ENCODE data around the gene CYSRT1. TPM values are rescaled to one million over a fixed set of nuclear protein-coding genes. Genes with fewer than 3 reads are reported as not detected.
A peak's percentile ranks its signal among the peaks of the same experiment; 100 is the strongest.

CYSRT1 gene
- total RNA-seq, 1 donor from 2014 or later = 0.59 TPM

DNA sequence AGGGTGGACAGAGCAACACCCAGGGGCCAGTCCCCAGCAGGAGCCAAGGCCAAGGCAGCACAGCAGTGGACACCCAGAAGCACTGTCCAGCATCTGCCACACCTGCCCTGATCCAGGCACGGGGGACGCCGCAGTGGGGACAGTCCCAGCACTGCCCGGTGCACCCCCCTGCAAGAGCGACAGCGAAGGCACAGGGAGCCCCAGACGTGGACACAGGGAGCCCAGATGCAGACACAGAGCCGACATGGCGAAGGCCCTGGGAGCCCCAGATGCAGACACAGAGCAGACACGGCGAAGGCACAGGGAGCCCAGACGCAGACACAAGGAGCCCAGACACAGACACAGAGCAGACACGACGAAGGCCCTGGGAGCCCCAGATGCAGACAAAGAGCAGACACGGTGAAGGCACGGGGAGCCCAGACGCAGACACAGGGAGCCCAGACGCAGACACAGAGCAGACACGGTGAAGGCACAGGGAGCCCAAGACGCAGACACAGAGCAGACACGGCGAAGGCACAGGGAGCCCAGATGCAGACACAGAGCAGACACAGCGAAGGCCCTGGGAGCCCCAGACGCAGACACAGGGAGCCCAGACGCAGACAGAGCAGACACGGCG lies 40.9 kb upstream of the CYSRT1 start:
- H3K27ac ChIP-seq = no peak overlapping the region
- no peaks in the 10 kb centered on the region for H3K27me3 ChIP-seq (ENCODE audit: low read depth)
- peaks cover 31% of the 10 kb centered on the region for H3K4me1 ChIP-seq
- DNase-seq (no peak), ATAC-seq (no peak)
- intact Hi-C loops (cut with DNase I) = no loop called here
- TF ChIP-seq, protein P1, sequence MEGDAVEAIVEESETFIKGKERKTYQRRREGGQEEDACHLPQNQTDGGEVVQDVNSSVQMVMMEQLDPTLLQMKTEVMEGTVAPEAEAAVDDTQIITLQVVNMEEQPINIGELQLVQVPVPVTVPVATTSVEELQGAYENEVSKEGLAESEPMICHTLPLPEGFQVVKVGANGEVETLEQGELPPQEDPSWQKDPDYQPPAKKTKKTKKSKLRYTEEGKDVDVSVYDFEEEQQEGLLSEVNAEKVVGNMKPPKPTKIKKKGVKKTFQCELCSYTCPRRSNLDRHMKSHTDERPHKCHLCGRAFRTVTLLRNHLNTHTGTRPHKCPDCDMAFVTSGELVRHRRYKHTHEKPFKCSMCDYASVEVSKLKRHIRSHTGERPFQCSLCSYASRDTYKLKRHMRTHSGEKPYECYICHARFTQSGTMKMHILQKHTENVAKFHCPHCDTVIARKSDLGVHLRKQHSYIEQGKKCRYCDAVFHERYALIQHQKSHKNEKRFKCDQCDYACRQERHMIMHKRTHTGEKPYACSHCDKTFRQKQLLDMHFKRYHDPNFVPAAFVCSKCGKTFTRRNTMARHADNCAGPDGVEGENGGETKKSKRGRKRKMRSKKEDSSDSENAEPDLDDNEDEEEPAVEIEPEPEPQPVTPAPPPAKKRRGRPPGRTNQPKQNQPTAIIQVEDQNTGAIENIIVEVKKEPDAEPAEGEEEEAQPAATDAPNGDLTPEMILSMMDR (IDR thresholded peaks at IDR 0.05) = no peak
- no peaks in the 10 kb centered on the region for H3K9me3 ChIP-seq
- H3K36me3 ChIP-seq = peaks cover 74% of the 10 kb centered on the region
- H3K4me3 ChIP-seq = no peak overlapping the region

DNA sequence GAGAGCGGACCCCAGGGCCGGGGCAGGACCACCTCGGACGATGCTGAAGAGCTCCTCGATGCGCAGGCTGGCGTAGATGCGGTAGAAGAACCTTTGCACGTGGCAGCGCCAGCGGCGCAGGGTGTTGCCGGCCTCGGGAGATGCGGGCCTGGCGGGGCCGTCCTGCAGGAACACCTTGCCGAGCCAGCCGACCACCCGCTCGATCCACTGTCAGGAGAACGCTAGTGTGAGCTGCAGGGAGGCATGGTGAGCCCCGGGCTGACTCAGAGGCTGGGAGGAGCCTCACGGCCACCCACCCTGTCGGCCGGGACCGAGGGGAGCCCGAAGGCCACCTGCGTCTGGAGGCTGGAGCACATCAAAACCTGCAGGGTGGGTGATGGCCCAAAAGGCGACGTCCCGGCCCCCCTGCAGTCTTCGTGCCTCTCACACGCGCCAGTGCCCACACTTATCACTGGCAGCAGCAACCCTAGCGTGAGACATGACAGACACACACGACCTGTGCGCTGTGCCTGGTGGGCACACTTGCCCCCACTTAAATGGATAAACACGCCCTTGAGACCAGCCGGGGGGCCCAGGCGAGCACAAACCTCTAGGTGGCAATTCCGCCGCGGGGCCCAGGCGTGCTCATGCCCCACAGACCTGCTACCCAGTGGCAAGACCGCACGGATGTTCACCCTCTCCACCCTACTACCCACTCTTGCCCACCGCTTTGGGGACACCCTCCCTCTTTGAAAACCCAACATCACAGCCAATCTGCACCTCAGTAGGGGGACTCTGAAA lies 39.9 kb upstream of the CYSRT1 start:
- intact Hi-C loops (cut with DNase I) = no loop called here
- H3K27ac ChIP-seq = no peak overlapping the region
- H3K4me3 ChIP-seq = no peak overlapping the region
- ATAC-seq (no peak), DNase-seq (no peak)
- peaks cover 41% of the 10 kb centered on the region for H3K4me1 ChIP-seq
- TF ChIP-seq, protein P1 (IDR thresholded peaks at IDR 0.05) = no peak
- peaks cover 69% of the 10 kb centered on the region for H3K36me3 ChIP-seq
- H3K9me3 ChIP-seq = no peaks in the 10 kb centered on the region
- H3K27me3 ChIP-seq (ENCODE audit: low read depth) = no peaks in the 10 kb centered on the region

DNA sequence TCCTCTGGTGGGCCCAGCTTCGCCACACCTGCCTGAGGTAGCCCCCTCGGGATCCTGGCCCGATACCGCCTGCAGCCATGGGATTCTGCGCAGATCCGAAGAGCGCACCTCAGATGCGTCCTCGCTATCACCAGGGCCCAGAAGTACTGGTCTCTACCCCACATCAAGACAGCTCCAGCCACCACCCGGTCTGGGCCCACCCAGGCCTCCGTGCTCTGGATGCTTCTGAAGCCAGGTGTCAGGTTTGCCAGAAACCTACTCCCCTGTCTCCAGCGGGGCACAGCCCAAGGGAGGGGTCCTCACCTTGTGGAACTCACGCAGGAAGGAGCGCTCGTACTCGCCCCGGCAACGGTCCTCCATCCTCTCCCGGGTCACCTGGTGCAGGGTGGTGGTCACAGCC lies 39.1 kb upstream of the CYSRT1 start:
- Histone ChIP-seq H3K36me3 (peaks cover 69% of the 10 kb centered on the region), H3K27me3 (ENCODE audit: low read depth) (no peaks in the 10 kb centered on the region), H3K4me3 (no peak overlapping the region), H3K27ac (no peak overlapping the region), H3K4me1 (peaks cover 49% of the 10 kb centered on the region), H3K9me3 (no peaks in the 10 kb centered on the region)
- intact Hi-C loops (cut with DNase I) = no loop called here
- ATAC-seq (no peak), DNase-seq (no peak)
- TF ChIP-seq, protein P1 (IDR thresholded peaks at IDR 0.05) = no peak

DNA sequence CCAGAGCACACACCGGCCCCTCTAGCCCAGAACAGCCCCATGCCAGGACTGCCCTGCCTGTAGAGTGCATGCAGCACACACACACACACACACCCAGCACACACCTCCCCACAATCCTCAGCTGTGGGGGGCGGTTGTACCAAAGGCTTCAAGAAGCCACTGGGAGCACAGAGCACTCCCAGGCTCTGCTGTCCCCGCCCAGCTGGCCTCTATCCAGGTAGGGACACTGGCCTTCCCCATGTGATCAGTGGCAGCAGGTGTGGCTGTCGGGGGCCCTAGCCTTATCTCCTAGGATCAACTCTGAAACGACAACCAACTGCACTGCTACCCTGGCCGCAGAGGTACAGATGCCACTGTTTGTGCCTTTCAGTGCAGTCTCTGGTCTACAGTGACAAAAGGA lies 38.6 kb upstream of the CYSRT1 start:
- intact Hi-C loops (cut with DNase I) = no loop called here
- ATAC-seq (no peak), DNase-seq (no peak)
- Histone ChIP-seq H3K4me1 (peaks cover 51% of the 10 kb centered on the region), H3K27ac (no peak overlapping the region), H3K9me3 (no peaks in the 10 kb centered on the region), H3K36me3 (peaks cover 69% of the 10 kb centered on the region), H3K27me3 (ENCODE audit: low read depth) (no peaks in the 10 kb centered on the region), H3K4me3 (no peak overlapping the region)
- TF ChIP-seq, protein P1 (IDR thresholded peaks at IDR 0.05) = no peak

DNA sequence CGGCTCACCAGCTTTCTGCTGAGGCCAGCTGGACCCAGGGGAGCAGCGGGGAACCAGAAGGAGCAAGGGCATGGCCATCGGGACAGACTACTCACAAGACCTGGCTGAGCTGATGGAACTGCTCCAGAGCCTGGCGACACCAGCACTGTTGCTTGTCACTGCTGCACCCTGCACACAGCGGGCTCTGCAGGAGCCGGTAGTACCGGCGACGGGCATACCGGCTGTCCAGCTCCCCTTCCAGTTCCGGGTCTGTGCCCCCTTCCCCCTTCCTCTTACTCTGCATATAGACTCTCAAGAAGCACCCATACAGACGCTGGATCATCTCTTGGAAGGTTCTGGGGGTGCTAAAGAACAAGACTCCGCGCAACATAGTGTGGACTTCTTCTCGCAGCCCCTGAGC lies 37.6 kb upstream of the CYSRT1 start:
- intact Hi-C loops (cut with DNase I) = no loop called here
- no peak for ATAC-seq
- H3K27me3 ChIP-seq (ENCODE audit: low read depth) = no peaks in the 10 kb centered on the region
- peaks cover 51% of the 10 kb centered on the region for H3K4me1 ChIP-seq
- DNase-seq = no peak
- H3K36me3 ChIP-seq = peaks cover 68% of the 10 kb centered on the region
- no peaks in the 10 kb centered on the region for H3K9me3 ChIP-seq
- no peak overlapping the region for H3K27ac ChIP-seq
- TF ChIP-seq, protein P1 (IDR thresholded peaks at IDR 0.05) = no peak
- peak overlapping the region; percentile 98 for H3K4me3 ChIP-seq

Measured in lower lobe of right lung (tissue), 2 donors.